ENCODE results near the gene SLC24A5.

GRCh38 chr15:48090666-48091065 lies 30.1 kb upstream of the SLC24A5 start:
- TF ChIP-seq CTCF (IDR thresholded peaks at IDR 0.05): no peak
- TF ChIP-seq POLR2A (IDR thresholded peaks at IDR 0.05): no peak

Measured in vagina (tissue), 2 donors.